ENCODE measurements around the gene CCDC137.
A peak's percentile ranks its signal among the peaks of the same experiment; 100 is the strongest.
"Not testable (repeated sequence)": the region's sequence is repeated elsewhere in the genome, so short reads cannot be mapped to it uniquely, and the experiment has no call there.

The CCDC137 gene

DNA sequence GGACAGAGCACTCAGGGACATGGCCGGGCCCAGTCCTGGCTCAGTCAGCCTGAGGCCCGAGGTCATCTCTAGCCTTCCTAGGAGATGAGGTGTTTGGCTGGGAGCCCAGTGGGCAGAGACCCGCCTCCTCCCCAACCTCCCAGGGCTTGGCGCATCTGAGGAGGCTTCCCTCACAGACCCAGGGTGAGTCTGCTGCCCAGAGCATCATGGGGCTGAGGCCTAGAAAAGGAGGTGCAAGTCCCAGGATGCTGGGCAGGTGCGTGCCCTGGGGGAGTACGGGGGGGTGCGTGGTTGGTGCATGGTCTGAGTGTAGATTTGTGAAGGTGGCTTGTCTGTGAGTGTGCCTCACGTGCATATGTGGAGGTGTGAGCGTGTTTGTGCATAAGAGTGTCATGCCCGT lies 14.8 kb upstream of the CCDC137 start:
- DNase-seq (ENCODE audit: low read depth in 2 of 2) = no peak

DNA sequence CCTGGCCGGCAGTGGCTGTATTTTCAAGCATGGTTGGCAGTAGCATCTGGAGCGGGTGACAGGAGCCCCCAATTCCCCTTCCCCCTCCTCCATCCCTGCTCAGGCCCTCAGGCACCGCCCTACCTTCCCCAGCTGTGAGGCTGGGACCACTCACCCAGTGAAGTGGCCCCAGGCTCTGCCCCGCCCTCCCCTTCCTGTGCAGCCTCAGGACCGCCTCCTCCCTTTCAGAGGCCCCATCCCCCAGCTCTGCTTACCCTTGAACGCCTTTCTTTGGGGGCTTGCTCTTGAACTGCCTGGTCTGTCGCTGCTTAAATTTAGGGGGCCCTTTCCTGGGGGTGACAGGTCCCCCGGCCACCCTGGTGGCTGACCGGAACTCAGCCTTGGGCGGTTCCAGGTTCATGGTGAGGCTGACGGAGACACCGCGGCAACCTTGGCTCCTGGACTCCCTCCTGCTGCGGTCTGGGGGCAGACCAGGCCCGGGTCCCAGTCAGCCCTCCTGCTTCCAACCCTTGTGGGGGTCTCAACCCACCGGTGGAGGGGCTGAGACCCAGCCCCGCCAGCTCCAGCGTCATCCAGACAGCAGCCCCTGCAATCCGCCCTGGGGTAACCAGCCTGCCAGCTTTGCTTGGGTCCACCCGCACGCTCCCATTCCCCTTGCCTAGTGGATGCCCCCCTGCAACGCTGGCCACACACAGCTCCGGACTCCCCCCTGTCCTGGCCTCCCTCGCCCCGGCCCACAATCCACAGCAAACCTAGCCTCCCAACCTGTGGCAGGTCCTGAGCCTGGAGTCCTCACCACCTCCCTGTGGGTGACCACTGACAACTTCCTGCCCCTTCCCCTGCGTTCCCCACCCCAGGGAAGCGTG lies 13.4 kb upstream of the CCDC137 start:
- DNase-seq (ENCODE audit: low read depth in 2 of 2) = no peak

DNA sequence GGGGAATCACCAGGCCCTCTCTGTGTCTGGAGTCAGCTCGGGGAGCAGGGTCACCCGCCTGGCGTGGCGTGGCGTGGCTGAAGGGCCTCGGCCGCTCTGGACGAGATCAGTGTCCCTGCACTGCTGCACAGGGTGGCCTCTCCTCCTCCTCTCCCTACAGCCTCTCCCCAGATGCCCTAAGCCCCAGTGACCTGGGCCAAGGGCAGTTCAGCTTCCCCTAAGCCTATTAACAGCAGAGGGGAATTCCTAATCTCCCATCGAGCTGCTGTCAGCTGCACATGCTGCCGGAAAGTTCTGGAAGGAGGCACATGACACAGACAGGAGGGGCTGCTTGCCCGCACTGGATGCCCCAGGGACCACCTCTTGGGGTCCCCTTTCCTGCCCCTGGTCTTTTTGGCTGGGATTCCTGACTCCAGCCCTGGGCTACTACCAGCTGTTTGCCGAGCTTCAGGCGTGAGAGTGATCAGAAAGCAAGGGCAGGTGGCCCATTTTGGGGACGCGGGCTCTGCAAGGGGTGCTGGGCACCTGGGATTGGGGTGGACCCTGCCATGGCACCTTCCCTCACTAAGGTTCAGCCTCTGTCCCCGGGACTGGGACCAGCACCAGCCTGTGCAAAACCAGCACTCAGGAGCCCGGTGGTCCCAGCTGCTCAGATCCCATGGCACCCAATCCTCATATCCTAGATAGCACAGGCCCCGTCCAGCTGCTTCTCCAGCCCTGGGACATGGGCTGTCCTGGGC lies 11.0 kb upstream of the CCDC137 start:
- no peak for DNase-seq (ENCODE audit: low read depth in 2 of 2)

DNA sequence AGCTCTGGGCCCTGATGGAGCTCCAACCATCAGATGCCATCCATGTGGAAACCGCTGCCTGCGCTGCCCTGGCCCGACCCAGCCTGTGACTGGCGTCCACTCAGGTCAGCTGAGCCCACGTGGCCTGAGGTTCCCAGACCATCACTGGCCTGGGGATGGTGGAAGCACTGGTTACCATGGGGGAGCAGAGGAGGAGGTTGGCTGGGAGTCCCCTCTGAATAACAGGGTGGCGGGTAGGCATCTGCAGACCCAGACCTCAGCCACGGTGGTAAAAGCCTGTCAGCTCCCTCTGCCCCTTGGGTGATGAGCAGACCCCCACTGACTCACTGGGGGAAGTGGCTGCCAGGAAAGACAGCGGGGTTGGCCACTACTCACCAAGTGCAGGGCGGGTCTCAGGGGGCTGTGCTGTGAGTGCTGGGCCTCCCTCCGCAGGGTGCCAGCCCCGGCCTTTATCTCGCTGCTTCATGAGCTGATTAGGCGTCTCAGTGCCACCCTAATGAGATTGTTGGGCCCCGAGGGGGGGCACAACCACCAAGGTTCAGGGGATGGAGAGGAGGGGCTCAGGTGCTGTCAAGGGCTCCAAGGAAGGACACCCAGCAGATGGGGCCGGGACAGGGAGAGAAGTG lies 10.3 kb upstream of the CCDC137 start, which contains the start of gene PDE6G:
TSS of gene PDE6G (minus strand) at position 425 of the 626 bp plus-strand sequence. CDS start 3,237 bp downstream, outside the sequence.
- DNase-seq (ENCODE audit: low read depth in 2 of 2) = no peak

DNA sequence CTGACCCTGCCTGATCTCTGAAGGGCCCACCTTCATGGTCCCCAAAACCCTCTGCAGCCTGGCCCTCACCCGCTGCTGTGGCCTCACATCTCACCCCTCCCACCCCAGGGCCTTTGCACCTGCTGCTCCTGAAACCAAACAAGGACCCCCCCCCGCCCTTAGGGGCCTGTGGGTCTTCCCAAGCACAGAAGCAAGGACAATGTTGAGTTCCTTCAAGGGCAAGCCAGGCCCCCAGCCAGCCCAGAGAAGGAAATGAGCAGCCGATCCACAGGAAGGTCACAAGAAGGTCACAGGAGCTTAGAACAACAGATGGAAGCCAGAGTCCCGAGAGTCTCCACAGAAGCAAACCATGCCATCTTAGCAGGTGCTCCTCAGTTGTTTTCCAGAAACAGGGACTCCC lies 9.7 kb upstream of the CCDC137 start:
- DNase-seq (ENCODE audit: low read depth in 2 of 2) = no peak

DNA sequence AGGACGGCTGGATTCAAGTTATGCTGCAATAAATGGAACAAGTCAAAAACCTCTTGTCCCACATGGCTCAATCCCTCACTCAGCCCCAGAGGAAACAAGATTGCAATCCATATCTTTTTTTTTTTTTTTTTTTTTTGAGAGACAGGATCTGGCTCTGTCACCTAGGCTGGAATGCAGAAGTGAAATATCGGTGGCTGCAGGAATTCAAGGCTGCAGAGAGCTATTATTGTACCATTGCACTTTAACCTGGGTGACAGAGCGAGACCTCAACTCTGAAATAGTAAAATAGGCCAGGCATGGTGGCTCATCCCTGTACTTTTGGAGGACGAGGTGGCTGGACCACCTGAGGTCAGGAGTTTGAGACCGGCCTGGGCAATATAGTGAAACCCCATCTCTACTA lies 7.5 kb upstream of the CCDC137 start:
- DNase-seq (ENCODE audit: low read depth in 2 of 2) = no peak

DNA sequence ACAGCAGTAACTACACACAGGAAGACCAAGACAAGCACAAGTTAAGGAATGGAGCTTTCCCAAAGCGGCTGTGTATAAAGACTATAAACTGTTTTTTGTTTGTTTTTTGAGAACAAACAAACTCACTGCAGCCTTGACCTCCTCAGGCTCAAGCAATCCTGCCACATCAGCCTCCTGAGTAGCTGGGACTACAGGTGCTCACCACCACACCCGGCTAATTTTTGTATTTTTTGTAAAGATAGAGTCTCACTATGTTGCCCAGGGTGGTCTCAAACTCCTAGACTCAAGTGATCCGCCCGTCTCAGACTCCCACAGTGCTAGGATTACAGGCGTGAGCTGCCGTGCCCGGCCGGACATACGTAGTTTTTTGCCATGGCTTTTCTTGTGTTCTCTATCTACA lies 6.1 kb upstream of the CCDC137 start:
- DNase-seq (ENCODE audit: low read depth in 2 of 2) = no peak

DNA sequence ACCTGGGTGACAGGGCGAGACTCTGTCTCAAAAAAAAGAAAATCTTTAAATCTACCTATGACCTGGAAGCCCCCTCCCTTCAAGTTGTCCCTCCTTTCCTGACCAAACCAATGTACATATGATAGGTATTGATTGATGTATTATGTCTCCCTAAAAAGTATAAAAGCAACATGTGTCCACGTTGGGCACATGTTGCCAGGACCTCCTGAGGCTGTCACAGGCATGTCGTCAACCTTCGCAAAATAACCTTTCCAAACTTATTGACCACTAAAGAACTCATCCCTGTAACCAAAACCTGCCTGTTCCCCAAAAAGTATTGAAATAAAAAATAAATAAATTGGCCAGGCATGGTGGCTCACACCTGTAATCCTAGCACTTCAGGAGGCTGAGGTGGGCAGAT lies 4.5 kb upstream of the CCDC137 start:
- no peak for DNase-seq (ENCODE audit: low read depth in 2 of 2)

DNA sequence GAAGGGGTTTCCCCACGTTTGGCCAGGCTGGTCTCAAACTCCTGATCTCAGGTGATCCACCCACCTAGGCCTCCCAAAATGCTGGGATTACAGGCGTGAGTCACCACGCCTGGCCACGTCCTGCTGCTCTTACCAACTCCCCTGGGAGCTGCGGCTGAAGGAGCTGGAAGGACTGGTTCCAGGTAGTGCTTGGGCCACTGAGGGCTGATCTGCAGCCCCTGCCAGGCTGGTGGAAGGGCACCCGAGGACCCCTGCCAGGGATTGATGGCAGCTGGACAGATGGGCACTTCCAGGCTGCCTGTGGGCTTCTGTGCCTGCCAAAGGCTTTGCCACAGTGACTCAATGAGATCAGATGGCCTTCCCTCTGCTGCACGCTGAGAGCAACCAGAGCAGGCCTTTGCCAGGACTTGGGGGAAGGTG lies 2.5 kb upstream of the CCDC137 start:
- DNase-seq (ENCODE audit: low read depth in 2 of 2) = no peak

DNA sequence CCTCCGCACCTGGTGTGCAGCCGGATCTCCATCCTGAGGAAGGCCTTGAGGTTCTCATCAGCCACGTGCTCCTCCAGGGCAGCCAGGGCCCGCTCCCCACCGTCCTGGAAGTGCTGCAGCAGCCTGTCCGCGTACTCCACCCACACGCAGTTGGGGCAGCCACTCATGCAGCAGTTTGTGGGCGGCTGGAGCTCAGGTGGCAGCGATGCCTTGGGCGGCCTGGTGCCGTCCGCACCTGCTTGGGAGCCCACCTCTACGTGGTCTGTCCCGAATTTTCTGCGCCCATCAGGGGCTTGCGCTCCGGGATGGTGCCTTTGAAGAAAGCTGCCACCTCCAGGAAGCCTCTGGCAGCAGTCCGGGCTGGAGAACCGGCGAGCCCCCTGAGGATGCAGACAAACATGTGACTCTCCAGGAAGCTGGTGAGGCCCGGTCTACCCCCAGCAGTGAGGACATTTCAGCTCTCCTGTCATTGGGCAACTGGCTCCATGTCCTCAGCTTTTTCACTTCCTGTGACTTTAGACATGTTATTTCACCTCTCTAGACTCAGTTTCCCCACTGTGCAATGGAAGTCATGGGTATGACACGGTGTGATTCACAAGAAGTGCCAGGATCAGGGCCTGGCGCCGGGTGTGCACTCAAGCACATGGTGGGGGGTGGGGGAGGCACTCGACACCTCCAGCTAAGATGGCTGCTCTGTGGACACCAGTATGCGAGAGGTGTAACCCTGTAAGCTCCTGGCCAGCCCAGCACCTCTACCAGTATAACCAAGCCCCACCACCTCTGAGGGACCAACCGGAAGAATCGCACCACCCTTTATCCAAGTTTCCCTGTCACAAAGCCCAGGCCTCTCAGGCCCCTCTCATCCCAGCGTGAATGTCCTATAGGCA lies 1.1 kb upstream of the CCDC137 start:
- peak; percentile 45 to 57 for DNase-seq (ENCODE audit: low read depth in 2 of 2)

DNA sequence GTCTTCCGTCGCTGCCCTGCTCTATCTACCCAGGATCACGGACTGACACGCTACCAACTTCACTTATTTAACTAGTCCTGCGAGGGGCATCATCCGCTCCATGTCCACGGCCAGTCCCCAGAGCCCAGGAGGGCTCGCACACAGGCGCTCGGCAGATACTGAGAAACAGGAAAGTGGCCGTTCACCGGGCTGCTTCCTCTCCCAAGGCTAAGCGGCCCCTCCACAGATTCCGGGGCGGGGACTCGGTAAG lies 520 bp upstream of the CCDC137 start:
- DNase-seq (ENCODE audit: low read depth in 2 of 2) = no peak

DNA sequence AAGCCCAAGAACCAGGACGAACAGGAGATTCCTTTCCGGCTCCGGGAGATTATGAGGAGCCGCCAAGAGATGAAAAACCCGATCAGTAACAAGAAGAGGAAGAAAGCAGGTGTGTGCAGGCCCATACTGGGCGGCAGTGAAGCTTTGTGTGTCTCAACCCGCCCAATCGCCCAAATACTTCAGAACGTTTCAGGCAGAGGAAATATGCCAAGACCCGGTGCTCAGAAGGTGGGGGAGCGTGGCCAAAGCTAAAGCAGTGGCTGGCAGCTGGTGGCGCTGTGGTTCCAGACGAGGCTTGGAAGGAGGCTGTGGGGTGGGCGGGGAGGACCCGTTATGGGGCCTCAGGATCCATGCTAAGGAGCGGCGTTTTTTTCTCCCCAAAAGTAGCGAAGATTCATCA lies 1.2 kb downstream of the CCDC137 start:
- no peak for DNase-seq (ENCODE audit: low read depth in 2 of 2)

DNA sequence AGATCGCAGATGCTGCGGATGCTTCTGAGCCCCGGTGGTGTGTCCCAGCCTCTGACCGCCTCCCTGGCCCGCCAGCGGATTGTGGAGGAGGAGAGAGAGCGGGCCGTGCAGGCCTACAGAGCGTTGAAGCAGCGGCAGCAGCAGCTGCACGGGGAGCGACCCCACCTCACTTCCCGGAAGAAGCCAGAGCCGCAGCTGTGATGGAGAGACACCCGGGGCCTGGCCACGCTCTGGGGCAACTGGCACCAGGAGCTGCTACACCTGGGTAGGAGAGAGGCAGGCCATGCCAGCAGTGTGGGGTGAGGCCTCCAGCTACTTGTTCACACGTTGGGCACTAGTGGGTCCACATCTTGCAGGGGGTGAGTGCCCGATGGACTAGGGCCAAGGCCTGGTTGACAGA lies 6.0 kb downstream of the CCDC137 start:
- DNase-seq (ENCODE audit: low read depth in 2 of 2) = no peak

DNA sequence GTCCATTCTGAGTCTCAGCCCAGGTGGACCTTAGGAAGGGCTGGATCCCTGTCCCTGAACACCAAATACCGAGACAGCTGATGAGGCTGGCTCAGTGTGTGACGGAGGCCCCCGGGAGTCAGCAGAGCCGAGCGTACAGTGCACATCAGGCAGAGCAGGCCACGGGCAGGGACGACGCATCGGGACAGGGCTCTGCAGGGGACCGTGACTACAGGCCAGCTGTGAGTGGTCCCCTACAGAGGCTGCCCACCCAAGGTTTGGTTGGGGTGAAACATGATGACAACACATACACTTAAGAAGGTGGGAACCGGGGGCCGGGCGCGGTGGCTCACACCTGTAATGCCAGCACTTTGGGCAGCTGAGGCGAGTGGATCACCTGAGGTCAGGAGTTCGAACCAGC lies 6.4 kb downstream of the CCDC137 start:
- no peak for DNase-seq (ENCODE audit: low read depth in 2 of 2)

DNA sequence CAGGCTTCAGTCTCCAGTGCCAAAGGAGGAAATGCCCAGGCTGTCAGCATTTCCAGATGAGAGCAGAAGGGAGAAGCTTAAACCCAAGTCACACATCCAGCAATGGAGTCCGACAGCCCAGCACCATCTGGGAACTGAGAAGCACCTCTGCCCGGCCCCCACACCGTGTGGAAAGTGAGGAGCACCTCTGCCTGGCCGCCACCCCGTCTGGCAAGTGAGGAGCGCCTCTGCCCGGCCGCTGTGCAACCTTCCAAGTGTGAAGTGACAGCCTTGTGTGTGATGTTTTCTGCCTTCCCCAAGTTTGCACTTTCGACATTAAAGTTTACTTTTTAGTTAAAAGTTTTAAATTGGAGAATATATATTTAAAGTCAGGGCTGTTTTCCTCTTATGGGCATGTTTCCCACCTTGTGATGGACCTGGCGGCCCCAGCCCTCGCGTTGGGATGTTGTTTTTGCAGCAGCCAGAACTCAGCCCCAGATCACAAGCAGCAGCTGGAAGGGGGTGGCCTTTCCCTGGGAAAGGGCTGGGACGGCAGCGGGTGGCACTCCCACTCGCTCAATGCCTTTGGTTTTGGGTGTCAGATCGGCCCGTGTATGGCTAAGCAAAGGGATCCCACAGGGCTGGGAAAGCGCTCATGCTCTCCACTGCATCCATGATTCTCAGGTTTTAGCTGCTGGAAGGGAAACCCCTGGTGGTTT lies 7.2 kb downstream of the CCDC137 start:
- DNase-seq (ENCODE audit: low read depth in 2 of 2) = no peak

DNA sequence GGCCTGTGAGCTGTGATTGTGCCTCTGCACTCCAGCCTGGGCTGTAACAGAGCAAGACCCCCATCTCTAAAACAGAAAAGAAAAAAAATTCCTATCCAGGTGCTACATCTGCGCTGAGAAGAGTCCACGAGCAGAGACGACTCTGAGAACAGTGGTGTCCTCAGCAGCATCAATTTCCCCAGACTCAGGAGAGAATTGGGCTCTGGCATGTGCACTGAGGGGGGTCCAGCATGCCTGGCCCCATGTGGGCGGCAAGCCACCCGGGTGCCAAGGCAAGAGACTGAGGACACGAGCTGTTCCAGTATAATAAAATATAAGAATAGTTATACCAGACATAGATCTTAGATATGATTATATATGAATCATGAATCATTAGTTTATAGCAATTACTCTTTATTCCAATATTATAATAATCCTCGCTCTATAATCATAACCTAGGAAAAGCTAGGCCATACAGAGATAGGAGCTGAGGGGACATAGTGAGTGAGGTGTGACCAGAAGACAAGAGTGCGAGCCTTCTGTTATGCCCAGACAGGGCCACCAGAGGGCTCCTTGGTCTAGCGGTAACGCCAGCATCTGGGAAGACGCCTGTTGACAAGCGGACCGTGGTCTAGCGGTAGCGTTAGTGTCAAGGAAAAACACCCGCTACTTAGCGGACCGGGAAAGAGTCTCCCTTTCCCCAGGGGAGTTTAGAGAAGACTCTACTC lies 9.1 kb downstream of the CCDC137 start:
- not testable (repeated sequence) for DNase-seq (ENCODE audit: low read depth in 2 of 2)

DNA sequence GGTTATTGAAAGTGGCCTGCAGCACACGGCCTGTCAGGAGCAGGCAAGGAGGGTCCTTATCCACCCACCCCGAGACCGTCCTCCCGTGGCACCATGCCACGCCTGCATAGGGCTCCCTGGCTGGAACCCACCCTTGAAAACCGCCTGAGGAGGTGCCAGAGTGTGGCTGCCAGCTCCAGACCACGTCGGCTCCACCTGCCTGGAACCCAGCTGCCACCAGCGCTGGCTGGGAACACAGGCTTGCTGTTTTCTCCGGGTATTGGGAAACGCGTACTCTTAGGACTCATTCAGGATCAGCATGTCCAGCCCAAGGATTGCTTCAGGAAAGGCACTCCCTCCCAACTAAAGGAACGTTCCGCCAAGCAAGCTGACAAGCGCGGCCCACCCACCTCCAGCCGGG lies 10.4 kb downstream of the CCDC137 start:
- DNase-seq (ENCODE audit: low read depth in 2 of 2) = no peak

DNA sequence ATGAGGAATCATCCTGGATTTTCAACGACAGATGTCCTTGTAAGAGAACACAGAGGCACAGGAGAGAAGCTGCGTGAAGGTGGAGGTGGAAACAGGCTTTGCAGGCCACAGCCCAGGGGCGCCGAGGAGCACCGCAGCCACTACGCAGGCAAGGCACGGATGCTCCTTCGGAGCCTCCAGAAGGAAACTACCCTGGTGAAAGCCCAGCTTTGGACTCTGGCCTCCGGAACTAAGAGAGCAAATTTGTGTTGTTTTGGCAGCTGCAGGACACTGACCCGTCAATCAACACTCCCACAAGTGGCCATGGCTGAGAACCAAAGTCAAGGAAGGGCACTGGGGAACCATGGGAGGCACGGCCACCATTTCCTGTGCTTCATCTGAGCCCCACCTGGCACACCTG lies 13.6 kb downstream of the CCDC137 start:
- DNase-seq (ENCODE audit: low read depth in 2 of 2) = no peak

DNA sequence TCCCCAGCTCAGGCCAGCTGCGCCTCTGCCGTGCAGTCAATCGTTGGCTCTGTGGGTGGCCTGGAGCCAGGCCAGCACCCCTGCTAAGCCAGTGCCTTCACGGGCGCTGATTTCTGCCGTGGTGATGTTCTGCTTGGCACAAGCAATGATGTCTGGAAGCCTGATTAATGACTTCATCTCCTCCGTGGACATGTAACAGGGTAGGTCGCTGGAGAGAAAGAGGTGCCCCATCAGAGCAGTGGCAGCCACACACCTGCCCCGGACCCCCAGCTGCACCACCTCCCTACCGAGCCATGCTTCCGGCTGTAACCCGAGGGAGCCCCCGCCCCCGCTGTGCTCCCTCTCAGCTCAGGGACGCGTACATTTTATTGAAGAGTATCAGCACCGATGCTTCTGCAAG lies 15.1 kb downstream of the CCDC137 start:
- no peak for DNase-seq (ENCODE audit: low read depth in 2 of 2)

DNA sequence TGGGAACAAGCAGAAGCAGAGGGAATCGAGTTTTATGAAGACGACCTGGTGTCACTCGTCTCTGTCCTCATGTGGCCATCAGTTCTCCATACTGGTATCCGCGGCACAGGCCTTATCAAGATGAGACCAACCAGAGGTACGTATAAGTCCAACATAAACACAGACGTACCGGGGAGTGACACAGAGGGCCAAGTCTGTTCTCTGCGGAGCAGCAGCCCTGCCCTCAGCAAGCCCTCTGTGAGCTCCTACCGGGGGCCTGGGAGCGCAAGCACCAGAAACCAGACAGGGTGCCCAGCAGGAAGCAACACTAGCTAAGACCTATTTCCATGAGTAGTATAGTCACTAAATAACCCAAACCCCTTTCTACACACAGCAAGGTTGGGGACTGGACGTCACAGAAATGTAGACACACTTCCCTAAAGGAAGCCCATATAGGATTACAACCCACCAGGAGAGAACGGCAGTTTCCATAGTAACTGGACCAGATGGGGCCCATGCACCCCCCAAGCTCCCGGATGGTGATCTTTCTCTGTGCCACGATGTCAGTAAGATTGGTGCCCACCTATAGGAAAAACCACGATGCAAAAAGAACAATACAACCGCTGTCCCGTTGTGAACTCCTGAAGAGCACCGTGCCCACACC lies 16.1 kb downstream of the CCDC137 start:
- DNase-seq (ENCODE audit: low read depth in 2 of 2) = no peak
